B cell (primary cell): ENCODE data around the gene RIT1.

Experiments
- CTCF ChIP-seq: fragments of 200-600 bp; IDR thresholded peaks from one replicate; pipeline ENCODE4 v1.8.0; 2022; ENCODE audit warnings: antibody characterized with exemption, mild to moderate bottlenecking
- EZH2 ChIP-seq: IDR thresholded peaks from 2 replicates; pipeline ENCODE4 v1.6.1; 2012; ENCODE audit warnings: borderline replicate concordance, low read depth, mild to moderate bottlenecking, moderate library complexity, low read length; ENCODE audit not compliant: insufficient read depth, poor library complexity, severe bottlenecking

- no peak for TF ChIP-seq CTCF
- TF ChIP-seq EZH2 = no peak
Observed at GRCh38 chr1:155882235-155882634, 28.9 kb downstream of the RIT1 start.
